HG03039 (cell line): ENCODE results near the gene RPS29.
"Not testable (repeated sequence)": the region's sequence is repeated elsewhere in the genome, so short reads cannot be mapped to it uniquely, and the experiment has no call there.

Source experiments
- ATAC-seq: cut with Tn5 transposase; IDR thresholded peaks from one replicate; pipeline ENCODE4 v1.9.1; 2021; ENCODE audit warnings: mild to moderate bottlenecking, moderate library complexity; ENCODE audit not compliant: unreplicated experiment

RPS29 gene

GRCh38 chr14:49585803-49586672 lies at the start of gene RPS29:
RPS29 (minus strand) TSS chr14:49586380; CDS start chr14:49586346, 34 bp downstream.
- peak; percentile 90 for ATAC-seq

- ATAC-seq = peak; percentile 27
These were observed 48.6 kb upstream of the RPS29 start, which contains the start of gene DNAAF2 for GRCh38 chr14:49634547-49635334. DNAAF2 (minus strand) TSS chr14:49635244; CDS start chr14:49635149, 95 bp downstream.

GRCh38 chr14:49633640-49634546 lies 47.7 kb upstream of the RPS29 start:
- ATAC-seq = peak; percentile 74

GRCh38 chr14:49623941-49624839 lies 38.0 kb upstream of the RPS29 start:
- ATAC-seq = no peak

- ATAC-seq = no peak
These were observed 37.2 kb upstream of the RPS29 start for GRCh38 chr14:49623387-49623786.

GRCh38 chr14:49622022-49622607 lies 35.9 kb upstream of the RPS29 start:
- no peak for ATAC-seq

- ATAC-seq = peak; percentile 17
These were observed 35.1 kb upstream of the RPS29 start for GRCh38 chr14:49621114-49621881.

- peak; percentile 94 for ATAC-seq
These were observed 34.3 kb upstream of the RPS29 start, which contains the start of the genes MGAT2 and RPL36AL for GRCh38 chr14:49620182-49621113. MGAT2 (plus strand) TSS chr14:49620799; CDS start chr14:49621269, 470 bp downstream. RPL36AL (minus strand) TSS chr14:49620626; CDS start chr14:49619104, 1,522 bp downstream.

- no peak for ATAC-seq
These were observed 33.5 kb upstream of the RPS29 start for GRCh38 chr14:49619730-49620129.

- not testable (repeated sequence) for ATAC-seq
These were observed 33.1 kb upstream of the RPS29 start for GRCh38 chr14:49619273-49619672.

GRCh38 chr14:49617852-49618519 lies 31.8 kb upstream of the RPS29 start:
- no peak for ATAC-seq

GRCh38 chr14:49615776-49616175 lies 29.6 kb upstream of the RPS29 start:
- ATAC-seq = no peak

GRCh38 chr14:49614196-49614595 lies 28.0 kb upstream of the RPS29 start:
- no peak for ATAC-seq

GRCh38 chr14:49612671-49613070 lies 26.5 kb upstream of the RPS29 start:
- no peak for ATAC-seq

- ATAC-seq = no peak
These were observed 26.1 kb upstream of the RPS29 start for GRCh38 chr14:49612251-49612650.

- no peak for ATAC-seq
These were observed 21.4 kb upstream of the RPS29 start for GRCh38 chr14:49607583-49607982.
